RPMI8226 (cell line): ENCODE results near the gene RPUSD1.
"Not testable (repeated sequence)": the region's sequence is repeated elsewhere in the genome, so short reads cannot be mapped to it uniquely, and the experiment has no call there.

ENCODE experiments used
- DNase-seq: peaks from one replicate; pipeline ENCODE4 v3.0.0-alpha.2; 2015

RPUSD1 gene, protein sequence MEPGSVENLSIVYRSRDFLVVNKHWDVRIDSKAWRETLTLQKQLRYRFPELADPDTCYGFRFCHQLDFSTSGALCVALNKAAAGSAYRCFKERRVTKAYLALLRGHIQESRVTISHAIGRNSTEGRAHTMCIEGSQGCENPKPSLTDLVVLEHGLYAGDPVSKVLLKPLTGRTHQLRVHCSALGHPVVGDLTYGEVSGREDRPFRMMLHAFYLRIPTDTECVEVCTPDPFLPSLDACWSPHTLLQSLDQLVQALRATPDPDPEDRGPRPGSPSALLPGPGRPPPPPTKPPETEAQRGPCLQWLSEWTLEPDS

GRCh38 chr16:787978-788398, at the start of gene RPUSD1:
Gene RPUSD1 (minus strand): TSS chr16:788381. CDS start chr16:787737, 644 bp downstream.
- peak; percentile 47 for DNase-seq

- not testable (repeated sequence) for DNase-seq
These were observed 48.6 kb upstream of the RPUSD1 start for GRCh38 chr16:836822-837221.

GRCh38 chr16:836221-836620, 48.0 kb upstream of the RPUSD1 start:
- no peak for DNase-seq

- DNase-seq: no peak
These were observed 47.2 kb upstream of the RPUSD1 start for GRCh38 chr16:835373-835772.

- no peak for DNase-seq
These were observed 45.2 kb upstream of the RPUSD1 start for GRCh38 chr16:833411-833810.

- DNase-seq: peak; percentile 41
These were observed 44.6 kb upstream of the RPUSD1 start for GRCh38 chr16:832652-833336.

DNA sequence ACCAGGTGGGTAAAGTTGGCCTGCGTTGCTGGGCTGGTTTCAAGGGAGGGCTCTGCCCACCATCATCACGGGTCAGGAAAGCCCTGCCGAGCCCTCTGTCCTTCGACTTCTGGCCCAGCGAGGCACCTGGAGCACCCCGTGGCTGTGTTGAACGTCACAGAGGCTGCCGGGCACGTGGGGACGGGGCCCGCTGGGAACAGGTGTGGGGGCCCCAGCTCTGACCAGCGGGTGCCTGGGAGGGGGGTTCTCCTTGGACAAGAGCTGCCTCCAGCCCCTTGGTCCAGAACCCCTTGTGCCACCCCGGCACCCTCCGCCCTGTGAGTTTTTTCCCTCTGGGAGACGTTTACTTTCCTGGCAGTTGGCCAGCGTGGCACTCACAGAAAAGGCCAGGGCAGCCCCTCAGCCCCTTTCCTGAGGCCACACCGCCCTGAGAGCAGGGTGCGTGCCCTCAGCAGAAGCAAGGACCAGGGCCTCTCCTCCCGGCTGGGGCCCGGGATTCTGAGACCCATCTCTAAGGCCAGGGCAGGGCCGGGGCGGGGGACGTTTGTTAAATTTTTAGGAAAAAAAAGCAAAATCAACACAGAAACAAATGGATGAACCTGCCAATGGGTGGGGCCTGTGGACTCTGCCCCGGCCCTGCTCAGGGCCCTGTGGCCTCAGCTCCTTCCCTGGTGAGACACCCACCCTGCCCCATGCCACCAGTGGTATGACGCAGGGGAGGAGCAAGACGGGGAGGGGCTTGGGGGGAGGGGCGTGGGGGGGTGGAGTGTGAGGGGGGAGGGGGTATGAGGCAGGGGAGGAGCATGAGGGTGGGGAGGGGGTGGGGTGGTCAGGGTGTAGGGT, 43.6 kb upstream of the RPUSD1 start:
- DNase-seq: no peak

DNA sequence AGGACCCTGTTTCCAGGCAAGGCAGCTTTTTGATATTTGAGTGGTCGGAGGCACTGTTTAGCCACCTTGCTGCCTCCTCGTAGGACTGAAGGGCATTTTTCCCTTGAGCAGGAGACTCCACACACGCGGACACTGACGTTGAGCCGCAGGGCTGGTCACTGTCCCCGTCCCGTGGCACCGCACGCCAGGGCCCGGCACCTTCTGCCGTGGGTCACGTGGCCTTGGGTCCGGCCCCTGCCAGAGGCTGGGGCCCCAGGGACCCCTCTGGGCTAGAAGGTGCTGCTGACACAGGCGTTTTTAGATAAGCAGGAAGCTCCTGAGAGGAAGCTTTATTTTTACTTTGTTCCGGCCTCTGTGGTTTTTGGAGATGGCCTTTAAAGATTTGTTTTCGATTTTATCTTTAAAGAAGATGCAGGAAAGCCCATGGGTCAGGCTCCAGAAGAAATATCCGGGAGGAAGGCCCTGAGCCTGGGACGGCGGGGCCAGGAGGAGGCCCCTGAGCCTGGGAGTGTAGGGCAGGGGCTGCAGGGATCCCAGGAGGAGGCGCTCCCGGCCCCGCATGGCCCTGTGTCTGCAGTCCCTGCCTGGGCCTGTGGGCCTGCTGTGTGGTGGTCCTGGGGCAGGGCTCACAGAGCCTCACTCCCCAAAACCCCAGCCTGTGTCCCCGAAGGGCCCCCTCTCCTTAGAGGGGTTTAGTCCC, 42.8 kb upstream of the RPUSD1 start:
- no peak for DNase-seq

- DNase-seq: no peak
These were observed 42.1 kb upstream of the RPUSD1 start for GRCh38 chr16:830107-830870.

GRCh38 chr16:828891-829290, 40.7 kb upstream of the RPUSD1 start:
- DNase-seq: no peak

DNA sequence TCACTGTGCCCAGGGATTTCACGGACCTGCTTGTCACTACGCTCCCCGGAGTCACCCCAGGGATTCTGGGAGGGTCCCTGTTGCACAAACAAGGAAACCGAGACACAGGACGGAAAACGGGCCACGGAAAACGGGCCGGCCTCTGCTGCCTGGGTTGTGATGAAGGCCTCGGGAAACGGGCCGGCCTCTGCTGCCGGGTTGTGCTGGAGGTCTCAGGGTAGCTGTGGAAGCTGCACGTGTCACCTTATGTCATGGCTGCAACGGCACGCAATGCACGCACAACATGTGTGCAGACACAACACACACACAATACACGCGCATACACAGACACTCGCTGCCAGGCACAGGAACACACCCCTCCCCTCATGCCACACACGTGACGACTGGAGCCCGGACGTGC, 39.3 kb upstream of the RPUSD1 start:
- DNase-seq: no peak

DNA sequence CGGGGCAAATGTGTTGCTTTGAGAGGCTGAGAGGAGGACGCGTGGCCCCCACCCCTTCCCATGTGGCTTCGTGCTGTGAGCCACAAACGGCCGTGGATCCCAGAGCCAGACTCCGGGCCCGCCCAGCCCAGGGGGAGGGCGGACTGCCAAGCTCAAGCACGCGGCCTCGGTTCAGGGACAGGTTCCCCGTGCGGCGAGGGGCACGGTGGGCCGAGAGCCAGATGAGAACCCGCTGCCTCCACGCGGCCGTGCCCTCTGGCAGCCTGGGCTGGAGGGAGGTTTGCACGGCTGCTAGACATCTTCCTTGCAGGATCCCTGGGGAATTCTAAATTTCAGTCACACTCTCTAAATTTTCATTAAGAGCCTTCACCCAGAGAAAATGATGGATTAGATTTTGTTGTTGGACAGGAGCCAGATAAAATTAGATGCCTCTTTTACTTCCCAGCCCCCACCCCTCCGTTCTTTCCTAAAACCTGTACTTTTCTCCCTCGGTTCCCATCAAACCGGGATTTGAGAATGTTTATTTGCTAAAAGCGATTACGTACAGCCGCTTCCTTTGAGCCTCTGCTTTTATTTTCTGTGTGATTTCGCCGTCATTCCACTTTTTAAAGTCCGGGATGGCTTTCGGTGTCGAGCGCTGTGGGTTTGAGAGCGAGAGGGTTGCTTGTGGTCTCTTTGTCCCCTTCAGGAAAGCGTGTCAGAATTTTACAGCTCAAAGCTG, 37.3 kb upstream of the RPUSD1 start:
- peak; percentile 57 for DNase-seq

DNA sequence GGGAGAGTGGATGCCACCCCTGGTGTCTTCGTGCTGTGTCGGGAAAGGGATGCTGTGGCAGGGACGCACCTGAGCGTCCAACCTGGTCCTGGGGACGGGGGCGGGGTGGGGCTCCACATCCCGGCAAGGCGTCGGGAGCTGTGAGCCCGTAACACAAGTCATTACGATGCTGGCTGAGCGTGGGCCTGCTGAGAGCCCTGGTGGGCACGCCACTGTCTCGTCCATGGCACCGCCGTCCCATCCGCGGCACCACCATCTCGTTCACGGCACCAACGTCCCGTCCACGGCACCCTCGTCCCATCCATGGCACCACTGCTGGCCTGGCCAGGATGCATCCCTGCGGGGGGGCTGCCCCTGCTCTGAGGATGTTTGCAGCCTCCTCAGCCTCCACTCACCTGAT, 36.4 kb upstream of the RPUSD1 start:
- no peak for DNase-seq

DNA sequence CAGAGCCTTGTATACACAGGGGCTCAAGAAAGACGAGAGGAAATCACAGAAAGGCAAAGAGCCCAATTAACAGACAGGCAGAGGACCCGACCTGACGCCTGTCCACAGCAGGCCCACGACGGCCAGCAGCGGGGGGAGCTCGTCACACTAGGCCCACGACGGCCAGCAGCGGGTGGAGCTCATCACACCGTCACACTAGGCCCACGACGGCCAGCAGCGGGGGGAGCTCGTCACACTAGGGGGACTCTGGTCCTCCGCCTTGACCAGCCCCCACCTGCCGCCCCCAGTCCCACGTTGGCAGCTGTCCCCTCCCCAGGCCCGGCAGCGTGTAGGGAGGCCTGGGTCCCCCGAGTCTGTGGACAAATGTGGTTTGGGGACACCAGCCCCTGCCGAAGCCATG, 36.0 kb upstream of the RPUSD1 start:
- DNase-seq: no peak

DNA sequence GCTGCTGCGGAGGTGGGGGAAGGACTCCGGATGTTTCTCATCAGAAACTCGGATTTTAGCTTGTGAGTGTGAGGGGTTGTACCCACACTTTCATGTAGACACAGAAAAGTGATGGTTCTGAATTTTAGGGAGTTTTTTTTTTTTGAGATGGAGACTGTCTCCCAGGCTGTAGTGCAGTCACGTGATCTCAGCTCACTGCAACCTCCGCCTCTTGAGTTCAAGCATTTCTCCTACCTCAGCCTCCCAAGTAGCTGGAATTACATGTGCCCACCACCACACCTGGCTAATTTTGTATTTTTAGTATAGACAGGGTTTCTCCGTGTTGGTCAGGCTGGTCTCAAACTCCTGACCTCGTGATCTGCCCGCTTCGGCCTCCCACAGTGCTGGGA, 34.7 kb upstream of the RPUSD1 start:
- DNase-seq: no peak

DNA sequence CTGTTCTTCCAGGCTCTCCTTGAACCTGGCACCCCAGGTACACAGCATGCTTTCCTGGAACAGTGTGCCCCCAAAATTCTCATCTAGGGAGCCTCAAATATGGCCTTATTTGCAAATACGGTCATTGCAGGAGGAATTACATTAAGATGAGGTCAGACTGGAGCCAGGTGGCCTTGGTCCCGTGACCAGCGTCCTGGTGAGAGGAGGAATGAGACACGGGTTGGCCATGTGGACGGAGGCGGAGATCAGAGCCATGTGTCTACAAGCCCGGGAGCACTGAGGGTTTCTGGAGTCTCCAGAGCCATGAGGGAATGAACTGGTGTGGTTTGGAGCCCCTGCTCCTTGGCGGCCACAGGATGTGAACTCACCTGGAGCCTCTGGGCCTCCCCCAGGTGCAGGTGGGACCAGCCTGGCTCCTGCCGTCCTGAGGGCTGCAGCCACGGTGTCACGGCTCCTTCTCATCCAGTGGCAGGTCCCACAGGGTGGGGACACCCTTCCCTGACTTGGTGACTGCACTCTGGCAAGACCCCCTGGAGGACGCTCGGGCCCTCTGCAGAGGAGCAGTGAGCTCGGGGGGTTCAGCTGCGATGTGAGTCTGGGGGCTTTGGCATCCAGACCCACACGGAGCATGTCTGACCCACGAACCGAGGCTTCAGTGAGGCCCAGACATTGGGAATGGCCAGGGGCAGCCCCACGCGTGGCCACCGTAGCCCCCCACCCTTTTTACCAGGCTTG, 34.2 kb upstream of the RPUSD1 start:
- no peak for DNase-seq

- no peak for DNase-seq
These were observed 33.6 kb upstream of the RPUSD1 start for GRCh38 chr16:821751-822150.

- DNase-seq: no peak
These were observed 32.6 kb upstream of the RPUSD1 start for GRCh38 chr16:820748-821147.

DNA sequence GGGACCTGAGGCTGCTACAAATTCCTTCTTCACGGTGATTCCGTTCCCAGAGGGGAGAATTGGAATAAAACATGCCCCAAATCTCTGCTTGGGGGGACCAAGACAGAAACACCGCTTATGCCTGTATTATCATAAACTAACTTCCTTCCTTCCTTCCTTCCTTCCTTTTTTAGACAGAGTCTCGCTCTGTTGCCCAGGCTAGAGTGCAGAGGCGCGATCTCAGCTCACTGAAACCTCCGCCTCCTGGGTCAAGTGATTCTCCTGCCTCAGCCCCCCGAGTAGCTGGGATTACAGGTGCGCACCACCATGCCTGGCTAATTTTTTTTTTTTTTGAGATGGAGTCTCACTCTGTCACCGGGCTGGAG, 31.8 kb upstream of the RPUSD1 start:
- DNase-seq: not testable (repeated sequence)

DNA sequence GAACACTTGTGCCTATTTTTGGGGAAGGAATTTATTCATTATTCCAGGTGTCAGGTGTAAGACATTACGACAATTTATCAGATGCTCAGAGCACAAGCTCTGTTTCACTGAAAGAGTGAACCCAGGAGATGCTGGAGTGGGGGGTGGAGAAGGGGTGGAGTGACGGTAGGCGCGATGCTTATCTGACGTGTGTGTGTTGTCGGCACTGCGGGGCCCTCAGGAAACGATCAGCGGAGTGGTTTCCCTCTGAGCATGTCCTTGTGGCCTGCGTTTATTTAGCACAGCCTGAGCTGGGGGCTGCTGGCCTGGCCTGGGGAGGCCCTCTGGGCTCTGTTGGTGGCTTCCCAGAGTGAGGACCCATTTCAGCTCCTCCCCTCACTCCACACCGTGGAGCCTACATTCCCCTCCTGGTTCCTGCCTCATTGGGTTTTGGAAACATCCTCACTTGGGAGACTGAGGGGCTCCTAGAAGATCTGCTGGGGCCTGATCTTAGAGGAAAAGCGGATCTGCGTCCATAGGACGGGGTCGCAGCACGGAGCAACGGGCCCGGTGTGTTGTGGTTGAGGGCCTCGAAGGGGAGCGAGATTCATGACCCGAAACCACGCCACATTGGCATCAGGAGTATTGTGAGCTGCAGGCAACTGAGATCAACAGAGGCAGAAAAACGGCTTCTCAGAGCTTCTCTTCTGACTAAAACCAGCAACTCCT, 31.3 kb upstream of the RPUSD1 start:
- no peak for DNase-seq
